ENCODE data around the gene MLLT10.
"Not testable (repeated sequence)": the region's sequence is repeated elsewhere in the genome, so short reads cannot be mapped to it uniquely, and the experiment has no call there.

MLLT10 gene

DNA sequence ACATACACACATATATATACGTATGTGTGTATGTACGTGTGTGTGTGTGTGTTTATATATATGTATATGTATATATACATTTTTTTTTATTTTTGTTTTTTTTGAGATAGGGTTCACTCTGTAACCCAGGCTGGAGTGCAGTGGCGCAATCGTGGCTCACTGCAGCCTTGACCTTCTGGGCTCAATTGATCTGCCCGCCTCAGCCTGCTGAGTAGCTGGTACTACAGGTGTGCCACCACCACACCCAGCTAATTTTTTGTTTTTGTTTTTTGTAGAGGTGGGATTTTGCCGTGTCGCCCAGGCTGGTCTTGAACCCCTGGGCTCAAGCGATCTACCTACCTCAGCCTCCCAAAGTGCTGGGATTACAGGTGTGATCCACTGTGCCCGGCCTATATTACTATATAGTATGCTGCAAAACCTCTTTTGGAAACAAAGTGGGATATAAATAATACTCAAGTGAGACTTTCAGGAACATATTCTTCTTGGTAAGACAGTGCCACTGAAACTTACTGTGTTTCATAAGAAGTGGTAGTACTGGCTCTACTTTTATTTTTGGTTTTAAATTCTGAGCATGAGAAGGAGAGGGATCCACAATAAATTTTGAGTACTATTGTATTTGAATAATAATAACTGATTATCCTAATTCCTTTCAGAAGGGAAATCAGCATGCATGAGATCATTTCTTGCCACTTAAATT, 51.0 kb downstream of the MLLT10 start:
- no peak for DNase-seq

DNA sequence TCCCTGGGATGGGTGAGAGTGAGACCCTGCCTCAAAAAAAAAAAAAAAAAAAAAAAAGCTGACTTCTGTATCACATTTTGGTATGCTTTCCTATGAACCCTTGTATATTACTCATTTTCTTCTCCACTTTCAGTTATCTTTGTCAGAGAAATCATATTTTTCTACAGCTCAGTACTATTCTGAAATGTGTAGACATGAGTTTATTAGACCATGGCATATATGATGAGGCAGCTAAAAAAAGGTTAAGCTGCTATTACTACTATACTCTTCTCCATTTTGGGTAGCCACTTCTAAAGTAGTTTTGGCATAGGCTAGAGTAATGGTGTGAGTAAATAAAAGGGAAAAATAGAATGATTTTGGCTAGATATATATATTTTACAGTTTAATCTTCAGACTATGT, 53.4 kb downstream of the MLLT10 start:
- DNase-seq = no peak

DNA sequence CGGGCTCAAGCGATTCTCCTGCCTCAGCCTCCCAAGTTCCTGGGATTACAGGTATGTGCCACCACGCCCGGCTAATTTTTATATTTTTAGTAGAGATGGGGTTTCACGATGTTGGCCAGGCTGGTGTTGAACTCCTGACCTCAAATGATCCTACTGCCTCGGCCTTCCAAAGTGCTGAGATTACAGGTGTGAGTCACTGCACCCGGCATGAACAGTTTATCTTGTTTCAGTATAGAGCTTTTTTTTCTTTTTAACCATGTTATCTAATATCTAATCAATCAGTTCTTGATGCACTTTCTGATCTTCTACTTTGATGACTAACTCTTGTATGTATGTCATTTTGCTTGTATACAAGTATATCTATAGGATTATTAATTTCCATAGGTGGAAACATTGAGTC, 54.1 kb downstream of the MLLT10 start:
- not testable (repeated sequence) for DNase-seq

DNA sequence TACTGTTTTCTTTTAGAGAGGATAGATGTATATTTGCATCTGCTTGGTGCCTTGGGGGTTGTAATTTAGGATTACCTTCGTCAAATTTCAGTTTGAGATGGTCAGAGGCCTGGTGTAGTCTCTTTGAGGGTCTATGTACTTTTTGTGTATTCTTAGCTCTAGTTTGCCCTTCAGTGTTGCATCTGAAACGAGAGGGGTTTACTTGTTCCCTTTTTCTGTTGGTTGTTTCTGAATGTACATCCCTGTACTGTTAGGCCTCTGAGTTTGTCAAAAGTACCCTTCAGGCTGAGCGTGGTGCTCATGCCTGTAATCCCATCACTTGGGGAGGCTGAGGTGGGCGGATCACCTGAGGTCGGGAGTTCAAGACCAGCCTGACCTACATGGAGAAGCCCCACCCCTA, 60.0 kb downstream of the MLLT10 start:
- no peak for DNase-seq

DNA sequence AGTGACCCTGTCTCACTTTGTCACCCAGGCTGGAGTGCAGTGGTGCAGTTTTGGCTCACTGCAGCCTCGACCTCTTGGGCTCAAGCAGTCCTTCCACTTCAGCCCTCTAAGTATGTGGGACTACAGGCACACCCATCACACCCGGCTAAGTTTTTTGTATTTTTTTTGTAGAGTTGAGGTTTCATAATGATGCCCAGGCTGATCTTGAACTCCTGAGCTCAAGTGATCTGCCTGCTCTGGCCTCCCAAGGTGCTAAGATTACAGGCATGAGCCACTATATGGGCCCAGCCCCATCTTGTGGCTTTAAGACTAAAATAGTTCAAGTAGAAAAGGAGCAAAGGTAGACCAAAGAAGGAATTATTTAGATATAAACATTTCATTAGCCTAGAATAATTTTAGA, 65.5 kb downstream of the MLLT10 start:
- DNase-seq = no peak

DNA sequence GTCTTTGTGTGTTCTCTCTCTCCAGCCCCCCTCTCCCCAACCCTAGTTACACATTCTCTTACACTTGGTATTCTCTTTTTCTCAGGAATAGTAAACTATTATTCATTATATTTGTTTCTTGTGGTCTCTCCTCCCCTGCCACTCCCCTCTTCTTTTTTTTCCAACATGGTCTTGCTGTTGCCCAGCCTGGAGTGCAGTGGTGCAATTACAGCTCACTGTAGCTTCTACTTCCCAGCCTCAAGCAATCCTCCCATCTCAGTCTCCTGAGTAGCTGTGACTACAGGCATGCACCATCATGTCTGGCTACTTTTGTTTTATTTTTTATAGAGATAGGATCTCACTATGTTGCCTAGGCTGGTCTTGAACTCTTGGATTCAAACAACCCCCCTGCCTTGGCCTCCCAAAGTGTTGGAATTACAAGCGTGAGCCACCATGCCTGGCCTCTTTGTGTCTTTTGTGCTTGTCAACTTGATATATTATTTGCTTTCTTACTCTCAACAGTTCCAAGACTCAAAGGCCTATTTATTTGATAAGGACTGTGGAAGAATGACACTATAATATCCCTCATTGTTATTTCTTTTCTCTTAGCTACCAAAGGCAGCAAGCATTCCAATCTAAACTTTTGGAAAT, 66.9 kb downstream of the MLLT10 start:
- DNase-seq = no peak

DNA sequence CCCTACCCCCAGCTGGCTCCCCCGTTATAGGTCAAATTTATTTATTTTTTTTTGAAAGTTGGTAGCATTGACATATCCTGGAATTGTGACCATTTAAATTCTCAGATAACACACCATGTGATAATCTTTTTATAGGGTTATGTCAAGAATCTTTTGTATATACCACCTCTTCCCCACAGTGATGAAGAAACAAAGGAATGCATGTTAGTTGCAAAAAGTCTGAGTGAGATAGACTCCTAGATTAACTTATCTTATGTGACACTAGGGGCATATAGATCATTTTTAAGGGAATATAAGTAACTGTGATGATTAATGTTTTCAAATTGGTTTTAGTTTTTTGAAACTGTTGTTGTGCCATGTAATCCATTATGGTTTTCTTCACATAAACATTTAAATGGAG, 68.3 kb downstream of the MLLT10 start:
- no peak for DNase-seq

DNA sequence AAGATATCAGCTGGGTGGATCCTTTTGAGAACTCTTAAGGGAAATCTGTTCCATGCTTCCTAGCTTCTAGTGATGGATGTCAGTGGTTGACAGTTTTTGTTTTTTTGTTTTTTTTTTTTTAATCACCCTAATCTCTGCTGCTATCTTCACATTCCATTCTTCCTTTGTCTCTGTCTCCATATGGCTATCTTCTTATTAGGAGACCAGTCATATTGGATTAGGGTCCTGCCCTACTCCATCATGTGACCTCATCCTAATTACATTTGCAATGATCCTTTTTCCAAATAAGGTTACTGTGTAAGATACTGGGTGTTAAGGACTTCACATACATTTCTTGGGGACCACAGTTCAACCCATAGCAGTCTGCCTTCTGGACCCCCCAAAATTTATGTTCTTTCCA, 69.7 kb downstream of the MLLT10 start:
- no peak for DNase-seq

DNA sequence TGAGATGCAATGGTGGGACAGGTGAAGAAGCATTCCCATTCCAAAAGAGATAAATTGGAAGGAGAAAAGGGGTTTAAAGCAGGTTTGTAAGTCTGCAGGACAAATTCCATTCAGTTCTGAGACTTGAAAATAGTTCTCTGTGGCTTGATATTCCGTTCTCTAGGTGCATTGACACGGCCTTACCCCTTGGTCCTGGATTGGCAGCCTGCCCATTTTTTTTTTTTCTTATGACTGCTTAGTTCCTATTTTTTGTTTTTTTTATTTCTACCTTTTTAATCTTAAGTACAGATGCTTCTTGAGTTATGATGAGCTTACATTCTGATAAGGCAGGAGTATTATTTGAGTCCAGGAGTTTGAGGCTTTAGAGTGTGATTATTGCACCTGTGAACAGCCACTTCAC, 70.6 kb downstream of the MLLT10 start:
- DNase-seq = peak in 2 of 4 experiments; percentile 9 to 11

DNA sequence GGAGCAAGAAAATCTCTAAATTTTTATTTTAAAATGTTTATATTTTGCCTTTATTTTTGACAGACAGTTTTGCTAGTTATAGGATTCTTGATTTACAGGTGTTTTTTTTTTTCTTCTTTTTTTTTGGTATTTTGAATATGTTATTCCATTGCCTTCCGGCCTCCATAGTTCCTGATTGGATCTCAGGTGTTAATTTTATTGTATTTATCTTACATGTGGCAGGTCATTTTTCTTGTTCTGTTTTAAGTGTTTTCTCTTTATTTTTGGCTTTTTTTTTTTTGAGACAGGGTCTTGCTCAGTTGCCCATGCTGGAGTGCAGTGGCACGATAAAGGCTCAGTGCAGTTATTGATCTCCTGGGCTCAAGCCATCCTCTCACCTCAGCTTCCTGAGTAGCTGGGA, 73.9 kb downstream of the MLLT10 start:
- DNase-seq = no peak

DNA sequence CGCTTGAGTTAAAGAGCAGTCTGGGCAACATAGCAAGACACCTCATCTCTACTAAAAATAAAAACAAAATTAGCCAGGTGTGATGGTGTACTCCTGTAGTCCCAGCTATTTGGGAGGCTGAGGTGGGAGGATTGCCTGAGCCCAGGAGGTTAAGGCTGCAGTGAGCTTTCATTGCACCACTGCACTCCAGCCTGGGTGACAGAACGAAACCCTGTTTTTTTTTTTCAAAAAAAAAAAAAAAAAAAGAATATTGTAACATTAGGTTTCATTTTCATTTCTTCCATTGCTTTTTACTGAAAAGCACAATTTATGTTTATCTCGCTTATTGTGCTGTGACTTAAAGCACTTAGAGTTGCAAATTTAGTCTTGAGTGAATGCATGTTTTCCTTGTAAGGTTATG, 80.0 kb downstream of the MLLT10 start:
- DNase-seq = no peak

DNA sequence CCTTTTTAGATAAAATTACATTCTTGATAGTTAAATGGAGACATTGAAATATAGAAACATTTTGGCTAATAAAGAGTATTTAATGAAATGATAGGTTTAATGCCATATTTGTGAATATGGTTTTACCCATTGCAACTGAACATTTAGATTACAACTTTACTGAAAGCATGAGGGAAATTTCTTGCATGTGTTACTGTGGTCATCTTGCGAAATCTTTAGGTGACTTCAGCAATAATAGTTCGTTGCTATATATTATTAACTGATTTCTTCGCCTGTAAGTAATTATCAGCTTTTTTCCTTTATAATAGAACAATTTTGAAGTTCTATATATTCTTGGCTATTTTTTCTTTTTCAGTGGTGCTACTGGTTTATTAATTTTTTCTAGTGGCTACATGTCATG, 83.2 kb downstream of the MLLT10 start:
- DNase-seq = peak in 1 of 4 experiments; percentile 36

DNA sequence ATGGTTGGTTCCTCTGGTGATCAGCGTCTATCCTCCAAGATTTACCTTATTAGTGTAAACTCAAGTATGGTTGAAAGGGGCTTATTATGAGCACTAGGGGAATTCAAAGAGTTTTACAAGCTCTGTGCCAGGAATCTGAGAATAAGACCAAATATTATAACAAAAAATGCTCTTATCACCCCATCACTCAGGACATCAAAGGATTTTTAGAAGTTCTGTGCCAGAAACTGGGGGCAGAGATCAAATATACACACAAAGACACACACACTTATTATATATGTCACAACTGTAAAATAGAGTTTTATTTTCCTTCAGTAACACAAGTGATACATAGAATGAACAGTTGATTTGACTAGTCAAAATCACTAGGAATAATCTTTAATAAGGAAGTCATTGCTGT, 89.3 kb downstream of the MLLT10 start:
- no peak for DNase-seq

DNA sequence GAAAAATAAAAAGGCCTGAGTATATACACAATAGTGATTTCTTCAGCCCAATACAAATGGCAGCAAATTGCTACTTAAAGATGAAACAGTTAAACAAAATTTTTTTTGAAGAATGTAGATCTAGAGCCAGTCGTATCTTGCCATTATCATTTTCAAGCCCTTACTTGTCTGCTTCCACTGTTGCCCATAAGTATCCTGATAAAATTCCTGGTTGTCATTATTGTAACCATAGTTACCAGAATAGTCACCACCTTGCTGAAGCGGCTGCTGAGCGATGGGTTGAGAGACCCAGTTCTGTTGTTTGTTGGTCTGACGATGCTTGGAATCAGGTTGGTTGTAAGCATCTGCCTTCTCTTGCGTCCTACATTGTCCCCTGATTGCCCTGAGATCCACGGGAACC, 90.4 kb downstream of the MLLT10 start:
- DNase-seq = not testable (repeated sequence)

DNA sequence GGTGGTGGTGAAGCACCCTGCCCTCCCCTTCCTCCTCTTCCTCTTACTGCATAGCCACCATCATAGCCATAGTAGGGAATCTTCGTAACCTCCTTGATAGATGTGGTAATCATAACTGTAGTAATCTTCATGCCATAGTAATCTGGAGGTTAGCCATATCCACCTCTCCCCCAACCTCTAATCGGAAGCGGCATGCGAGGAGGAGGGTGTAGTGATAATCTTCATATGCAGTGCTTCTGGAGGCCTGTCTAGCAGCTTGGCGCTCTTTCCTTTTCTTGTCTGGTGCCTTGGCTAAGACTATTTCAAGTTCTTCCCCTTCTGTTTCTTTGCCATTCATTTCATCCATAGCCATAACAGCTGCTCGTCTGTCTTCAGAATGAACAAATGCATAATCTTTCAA, 90.9 kb downstream of the MLLT10 start:
- no peak for DNase-seq

DNA sequence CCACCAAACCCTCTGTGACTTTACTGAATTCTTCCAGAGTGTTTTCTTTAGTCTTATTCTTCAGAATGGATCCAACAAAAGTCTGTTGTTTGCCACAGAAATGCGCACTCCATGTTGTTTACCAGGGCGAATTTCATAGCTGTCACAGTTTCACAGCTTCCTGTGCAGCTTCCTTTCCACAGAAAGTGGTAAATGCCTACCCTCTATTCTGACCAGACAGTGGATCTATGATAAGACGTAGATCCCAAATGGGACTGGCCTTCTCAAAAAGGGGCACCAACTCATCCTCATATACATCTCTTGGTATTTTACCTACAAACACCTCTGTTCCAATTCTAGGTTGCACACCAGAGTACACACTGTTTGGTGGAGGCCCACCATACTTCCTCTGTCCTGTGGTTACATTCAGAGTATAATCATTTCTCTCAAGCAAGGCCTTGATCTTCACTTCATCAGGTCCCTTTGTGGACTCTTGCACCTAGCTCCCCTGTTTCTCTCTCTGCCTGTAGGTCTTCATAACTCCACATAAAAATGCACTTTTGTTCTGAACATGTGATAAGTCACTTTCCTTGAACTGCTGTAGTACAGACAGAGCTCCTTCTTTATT, 91.7 kb downstream of the MLLT10 start:
- no peak for DNase-seq

DNA sequence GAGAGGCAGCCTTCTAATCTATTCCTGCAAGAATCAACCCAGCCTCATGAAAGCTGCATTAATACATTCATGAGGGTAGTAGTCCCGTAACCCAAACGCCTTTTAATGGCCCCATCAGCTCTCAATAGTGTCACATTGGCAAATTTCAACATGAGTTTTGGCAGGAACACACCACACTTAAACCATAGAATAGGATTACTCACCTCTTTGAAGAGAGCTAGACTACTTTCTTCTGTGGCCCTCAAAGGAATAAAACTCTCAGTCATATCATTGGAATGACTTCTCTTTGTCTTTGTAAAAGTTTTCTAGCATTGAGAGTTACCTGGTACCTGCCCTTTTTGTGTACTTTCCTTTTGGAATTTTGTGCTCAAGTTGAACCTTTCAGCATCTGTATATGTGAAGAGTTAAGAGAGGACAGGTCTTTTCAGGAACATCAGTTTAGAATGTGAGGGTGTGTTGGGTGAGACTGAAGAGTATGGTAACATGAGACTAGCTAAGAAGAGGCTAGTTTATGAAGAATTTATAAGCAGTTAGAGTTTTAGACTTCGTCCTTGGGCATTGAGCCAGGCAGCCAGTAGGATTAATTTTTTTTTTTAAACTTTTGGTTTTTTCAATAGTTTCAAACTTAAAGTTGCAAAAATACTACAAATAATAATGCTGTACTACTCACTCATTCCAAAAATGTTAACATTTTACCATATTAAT, 92.6 kb downstream of the MLLT10 start:
- DNase-seq = no peak

DNA sequence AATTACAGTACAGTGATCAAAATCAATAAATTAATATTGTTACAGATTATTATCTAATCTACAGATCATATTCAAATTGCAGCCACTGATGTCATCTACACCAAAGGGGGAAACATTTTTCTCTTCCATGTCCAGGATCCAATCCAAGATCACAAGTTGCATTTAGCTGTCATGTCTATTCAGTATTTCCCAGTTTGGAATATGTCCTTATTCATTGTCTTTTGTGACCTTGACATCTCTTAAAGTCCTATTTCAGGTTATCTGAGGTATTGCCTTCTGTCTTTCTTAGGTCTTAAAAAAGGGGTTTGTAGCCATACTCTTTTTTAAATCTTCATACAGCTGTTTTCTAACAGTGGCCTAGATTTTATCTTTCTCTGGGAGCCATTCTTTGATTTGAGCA, 93.3 kb downstream of the MLLT10 start:
- DNase-seq = no peak

DNA sequence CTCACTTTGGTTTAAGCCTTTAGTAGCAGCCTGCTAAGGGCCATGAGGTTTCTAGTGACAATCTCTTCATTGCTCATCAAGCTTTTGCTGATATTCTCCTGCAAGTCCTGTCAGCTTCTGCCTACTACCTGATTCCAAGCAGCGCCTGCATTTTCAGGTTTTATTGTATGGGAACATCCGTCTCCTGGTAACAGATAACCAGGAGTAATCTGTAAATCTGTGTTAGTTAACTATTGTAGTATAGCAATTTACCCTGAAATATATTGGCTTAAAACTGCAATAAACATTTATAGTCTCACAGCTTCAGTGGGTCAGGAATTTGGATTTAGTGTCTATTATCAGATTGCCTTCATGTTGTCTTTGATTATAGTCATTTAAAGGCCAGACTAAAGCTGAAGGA, 94.0 kb downstream of the MLLT10 start:
- no peak for DNase-seq

DNA sequence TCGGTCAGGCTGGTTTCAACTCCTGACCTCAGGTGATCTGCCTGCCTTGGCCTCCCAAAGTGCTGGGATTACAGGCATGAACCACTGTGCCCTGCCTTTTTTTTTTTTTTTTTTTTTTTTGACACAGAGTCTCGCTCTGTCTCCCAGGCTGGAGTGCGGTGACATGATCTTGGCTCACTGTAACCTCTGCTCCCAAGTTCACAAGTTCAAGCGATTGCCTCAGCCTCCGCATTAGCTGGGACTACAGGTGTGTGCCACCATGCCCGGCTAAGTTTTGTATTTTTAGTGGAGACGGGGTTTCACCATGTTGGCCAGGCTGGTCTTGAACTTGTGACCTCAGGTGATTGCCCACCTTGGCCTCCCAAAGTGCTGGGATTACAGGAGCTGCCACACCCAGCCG, 94.6 kb downstream of the MLLT10 start:
- not testable (repeated sequence) for DNase-seq

DNA sequence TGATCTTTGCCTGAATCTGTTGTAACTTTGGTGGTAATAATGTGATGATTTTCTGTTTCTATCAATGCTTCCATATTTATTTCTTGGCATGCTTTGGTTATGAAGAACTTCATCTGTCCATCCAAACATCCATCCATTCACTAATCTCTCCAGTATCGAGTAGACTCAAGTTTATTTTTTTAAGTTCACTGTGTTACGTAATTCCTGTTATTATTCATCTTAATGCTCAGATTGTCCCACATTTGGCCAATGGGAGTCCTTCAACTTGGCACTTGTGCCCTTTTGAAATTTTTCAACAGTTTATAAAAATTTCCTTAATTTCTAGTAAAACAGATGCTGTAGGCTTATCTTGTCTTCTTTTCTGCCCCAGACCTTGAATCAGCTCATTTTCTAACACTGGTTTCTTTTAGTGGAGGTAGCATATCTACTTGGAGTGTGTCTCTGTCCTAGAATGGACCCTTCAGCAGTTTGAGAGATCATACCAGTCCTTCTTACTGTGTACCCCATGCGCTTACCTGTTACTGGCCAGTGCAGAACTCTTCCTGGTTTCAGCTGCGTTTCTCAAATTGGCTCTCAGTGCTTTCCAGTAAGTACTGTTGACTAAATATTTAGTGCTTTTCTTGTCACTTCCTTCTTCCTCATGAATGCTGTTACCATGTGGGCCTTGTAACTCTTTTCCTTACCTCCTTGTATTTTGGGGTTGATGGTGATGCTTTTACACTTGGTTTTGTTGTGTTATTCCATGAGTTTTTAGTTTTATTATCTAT, 100.8 kb downstream of the MLLT10 start:
- peak in 1 of 4 experiments; percentile 9 for DNase-seq

DNA sequence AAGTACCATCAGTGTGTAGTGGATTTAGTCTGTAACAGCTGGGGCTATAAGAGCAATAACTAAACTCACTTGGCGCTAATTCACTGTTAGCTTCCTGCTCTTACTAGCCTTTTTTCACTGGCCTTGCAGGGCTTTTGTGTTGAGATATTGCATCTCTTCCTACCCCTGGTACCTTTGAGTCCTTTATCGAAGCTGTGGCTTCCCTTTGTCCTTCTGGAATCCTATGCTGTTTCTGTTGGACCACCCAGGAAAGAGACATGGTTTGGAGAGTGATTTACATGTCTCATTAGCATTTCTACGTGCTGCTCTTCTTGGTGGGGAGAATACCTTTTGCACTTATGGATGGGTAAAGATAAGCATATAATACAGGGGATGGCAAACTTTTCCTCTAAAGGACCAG, 103.8 kb downstream of the MLLT10 start:
- no peak for DNase-seq

DNA sequence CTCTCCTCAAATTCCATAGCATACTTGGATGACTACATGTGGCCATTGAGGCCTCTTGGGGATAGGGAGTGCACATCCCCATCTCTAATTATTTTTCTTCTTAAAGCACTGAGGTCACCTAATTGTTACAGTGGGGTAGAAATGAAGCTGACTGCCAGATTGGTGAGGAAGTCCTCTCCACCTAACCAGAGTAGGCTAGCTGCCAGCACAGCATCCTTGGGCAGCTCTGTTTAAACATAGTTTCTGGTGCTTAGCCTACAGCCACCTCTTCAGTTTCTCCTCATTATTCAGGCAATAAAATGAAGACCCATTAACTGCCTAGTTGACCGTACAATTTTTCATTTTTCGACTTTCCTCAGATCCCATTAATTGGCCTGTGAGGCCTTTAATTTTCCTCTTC, 104.6 kb downstream of the MLLT10 start:
- DNase-seq = no peak
